ENCODE data around the gene GRM5.
A peak's percentile ranks its signal among the peaks of the same experiment; 100 is the strongest.

GRM5 gene

DNA sequence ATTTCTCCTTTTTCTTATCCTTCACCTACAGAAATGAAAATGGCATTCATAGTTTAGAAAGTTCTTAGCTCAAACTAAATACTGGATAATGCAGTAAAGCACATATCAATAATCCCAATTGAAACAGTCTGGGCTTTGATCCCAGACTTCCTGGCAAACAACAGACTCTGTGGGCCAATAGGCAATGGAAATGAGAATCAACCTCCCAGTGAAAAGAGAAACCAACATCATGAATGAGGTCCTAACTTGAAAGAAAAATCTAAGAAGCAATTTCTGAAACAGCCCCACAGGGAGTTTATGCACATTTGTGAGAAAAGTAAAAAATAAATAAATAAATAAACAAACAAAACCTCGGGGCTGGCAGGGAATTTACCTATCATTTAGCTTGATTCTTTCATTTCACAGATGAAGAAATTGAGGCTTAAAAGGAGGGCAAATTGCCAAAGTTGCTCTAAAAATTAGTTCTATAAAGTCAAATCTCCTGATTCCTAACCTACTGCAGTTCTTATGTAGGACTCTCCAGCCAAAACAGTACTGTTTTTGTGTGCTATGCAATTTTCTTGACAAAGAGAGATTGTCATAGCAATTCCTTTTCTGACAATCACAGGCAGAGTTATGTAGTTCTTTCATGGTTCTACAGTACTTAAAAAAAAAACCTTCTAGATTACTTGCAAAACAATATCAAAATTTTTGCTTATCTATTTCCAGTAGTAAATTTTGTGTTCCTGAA, 265.8 kb downstream of the GRM5 start:
- Histone ChIP-seq H3K9ac (ENCODE audit: low read length) (no peak overlapping the region), H3K4me3 (ENCODE audit: low read length) (no peak overlapping the region), H3K4me1 (ENCODE audit: control insufficient read depth, insufficient read depth, low read length) (no peaks in the 10 kb centered on the region), H3K9me3 (ENCODE audit: control insufficient read depth, low read length) (no peaks in the 10 kb centered on the region), H3K36me3 (ENCODE audit: control insufficient read depth, insufficient read depth, low read length, severe bottlenecking) (no peaks in the 10 kb centered on the region), H3K27me3 (replicated peaks; ENCODE audit: control insufficient read depth, insufficient read depth, low read length) (no peaks in the 10 kb centered on the region)
- DNase-seq (ENCODE audit: low read depth), result no peak

DNA sequence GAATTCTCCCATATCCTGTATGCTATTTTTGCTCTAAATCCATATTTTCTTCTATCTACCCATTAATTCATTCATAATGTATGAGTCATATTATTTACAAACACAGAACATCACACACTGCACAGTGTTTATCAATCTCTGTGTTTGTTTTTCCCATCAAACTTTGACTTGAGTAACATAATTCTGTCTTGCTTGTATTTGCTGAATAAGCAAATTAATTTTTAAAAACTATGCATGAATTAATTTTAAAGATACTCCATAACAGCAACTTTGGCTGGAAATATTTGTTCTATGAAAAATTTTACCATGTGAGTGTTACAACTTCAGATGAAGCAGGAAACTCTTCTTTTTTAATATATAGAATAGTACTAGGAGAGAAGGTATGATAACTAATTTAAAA, 275.6 kb downstream of the GRM5 start:
- Histone ChIP-seq H3K4me1 (ENCODE audit: control insufficient read depth, insufficient read depth, low read length) (no peaks in the 10 kb centered on the region), H3K36me3 (ENCODE audit: control insufficient read depth, insufficient read depth, low read length, severe bottlenecking) (no peaks in the 10 kb centered on the region), H3K9me3 (ENCODE audit: control insufficient read depth, low read length) (no peaks in the 10 kb centered on the region), H3K9ac (ENCODE audit: low read length) (no peak overlapping the region), H3K4me3 (ENCODE audit: low read length) (no peak overlapping the region), H3K27me3 (replicated peaks; ENCODE audit: control insufficient read depth, insufficient read depth, low read length) (no peaks in the 10 kb centered on the region)
- no peak for DNase-seq (ENCODE audit: low read depth)

DNA sequence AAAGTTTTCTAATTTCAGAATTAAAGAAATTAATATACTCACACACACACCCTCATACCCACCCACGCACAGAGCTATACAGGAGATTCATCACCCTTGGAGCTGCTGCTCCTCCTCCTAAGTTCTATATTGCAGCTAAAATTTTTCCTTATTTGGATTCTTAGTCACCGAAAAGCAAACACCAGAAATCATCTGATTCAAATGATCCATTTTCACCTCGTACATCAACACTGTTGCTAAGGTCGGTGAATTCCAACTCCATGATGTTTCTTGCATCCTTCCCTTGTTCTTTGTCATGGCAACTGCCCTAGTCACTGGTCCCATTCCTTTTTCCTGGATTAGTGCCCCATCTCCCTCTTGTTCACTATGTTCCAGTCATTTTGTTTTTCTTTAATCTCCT, 286.2 kb downstream of the GRM5 start:
- H3K36me3 ChIP-seq (ENCODE audit: control insufficient read depth, insufficient read depth, low read length, severe bottlenecking), result no peaks in the 10 kb centered on the region
- H3K4me1 ChIP-seq (ENCODE audit: control insufficient read depth, insufficient read depth, low read length), result no peaks in the 10 kb centered on the region
- no peaks in the 10 kb centered on the region for H3K27me3 ChIP-seq (replicated peaks; ENCODE audit: control insufficient read depth, insufficient read depth, low read length)
- no peak overlapping the region for H3K9ac ChIP-seq (ENCODE audit: low read length)
- no peaks in the 10 kb centered on the region for H3K9me3 ChIP-seq (ENCODE audit: control insufficient read depth, low read length)
- peak; percentile 5 for DNase-seq (ENCODE audit: low read depth)
- no peak overlapping the region for H3K4me3 ChIP-seq (ENCODE audit: low read length)

DNA sequence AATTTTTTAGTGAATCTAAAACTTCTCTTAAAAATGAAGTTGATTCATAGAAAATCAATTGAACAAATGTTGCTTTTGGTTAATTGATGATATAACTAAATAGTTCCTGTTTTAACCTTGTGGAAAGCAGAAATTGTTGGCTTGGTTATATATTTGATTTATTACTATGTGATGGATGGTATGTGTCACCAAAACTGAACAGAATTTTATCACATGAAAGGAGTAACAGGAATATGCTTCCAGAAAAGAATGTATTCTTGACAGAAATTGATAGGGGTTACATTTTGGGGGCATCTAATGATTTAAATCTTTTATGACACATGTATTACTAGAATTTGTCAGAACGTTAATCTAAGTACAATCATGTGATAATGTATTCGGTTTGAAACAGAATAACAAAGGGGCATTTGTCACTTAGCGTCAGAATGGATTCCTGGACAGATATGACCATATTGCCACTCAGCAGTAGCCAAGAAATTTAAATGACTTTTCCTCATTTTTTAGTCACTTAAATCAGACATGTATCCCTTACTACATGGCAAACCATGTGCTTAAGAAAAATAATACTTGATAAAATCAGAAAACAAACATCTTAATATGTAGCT, 295.2 kb downstream of the GRM5 start:
- Histone ChIP-seq H3K4me3 (ENCODE audit: low read length) (no peak overlapping the region), H3K36me3 (ENCODE audit: control insufficient read depth, insufficient read depth, low read length, severe bottlenecking) (no peaks in the 10 kb centered on the region), H3K9ac (ENCODE audit: low read length) (no peak overlapping the region), H3K9me3 (ENCODE audit: control insufficient read depth, low read length) (no peaks in the 10 kb centered on the region), H3K4me1 (ENCODE audit: control insufficient read depth, insufficient read depth, low read length) (no peaks in the 10 kb centered on the region), H3K27me3 (replicated peaks; ENCODE audit: control insufficient read depth, insufficient read depth, low read length) (no peaks in the 10 kb centered on the region)
- no peak for DNase-seq (ENCODE audit: low read depth)

DNA sequence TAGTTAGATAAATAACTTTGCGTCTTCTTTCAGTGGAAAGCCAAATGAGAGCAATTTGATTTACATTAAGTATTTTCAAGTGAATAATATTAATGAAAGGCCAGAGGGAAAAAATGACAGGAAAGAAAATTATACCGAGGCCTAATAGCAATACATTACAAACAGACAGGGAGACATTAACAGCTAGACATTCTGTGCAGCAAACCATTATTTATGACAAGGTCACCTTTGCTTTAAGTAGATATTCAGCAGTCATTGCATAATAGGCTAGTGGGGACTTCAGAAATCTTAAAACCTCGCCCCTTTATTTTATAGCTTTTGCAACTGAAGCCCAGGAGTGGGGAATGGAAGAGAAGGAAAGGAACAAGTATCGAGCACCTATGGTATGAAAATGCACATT, 321.6 kb downstream of the GRM5 start:
- DNase-seq (ENCODE audit: low read depth), result no peak

DNA sequence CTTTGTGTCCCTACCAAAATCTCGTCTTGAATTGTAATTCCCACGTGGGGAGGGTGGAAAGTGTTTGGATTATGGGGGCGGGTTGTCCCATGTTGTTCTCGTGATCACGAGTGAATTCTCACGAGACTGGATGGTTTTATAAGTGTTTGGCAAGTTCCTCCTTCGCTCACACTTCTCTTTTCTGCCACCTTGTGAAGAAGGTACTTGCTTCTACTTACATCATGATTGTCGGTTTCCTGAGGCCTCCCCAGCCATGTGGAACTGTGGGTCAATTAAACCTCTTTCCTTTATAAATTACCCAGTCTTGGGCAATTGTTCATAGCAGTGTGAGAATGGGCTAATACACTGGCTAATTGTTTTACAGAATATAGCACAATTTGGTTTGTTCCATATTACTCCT, 326.3 kb downstream of the GRM5 start:
- H3K9ac ChIP-seq (ENCODE audit: low read length), result no peak overlapping the region
- no peaks in the 10 kb centered on the region for H3K27me3 ChIP-seq (replicated peaks; ENCODE audit: control insufficient read depth, insufficient read depth, low read length)
- DNase-seq (ENCODE audit: low read depth), result no peak
- no peak overlapping the region for H3K4me3 ChIP-seq (ENCODE audit: low read length)
- H3K9me3 ChIP-seq (ENCODE audit: control insufficient read depth, low read length), result no peaks in the 10 kb centered on the region
- H3K4me1 ChIP-seq (ENCODE audit: control insufficient read depth, insufficient read depth, low read length), result peaks cover 5% of the 10 kb centered on the region
- H3K36me3 ChIP-seq (ENCODE audit: control insufficient read depth, insufficient read depth, low read length, severe bottlenecking), result no peaks in the 10 kb centered on the region

More for the DNA sequence above, 321.6 kb downstream of the GRM5 start:
- H3K4me3 ChIP-seq (ENCODE audit: low read length), result no peak overlapping the region
- H3K36me3 ChIP-seq (ENCODE audit: control insufficient read depth, insufficient read depth, low read length, severe bottlenecking), result no peaks in the 10 kb centered on the region
- H3K4me1 ChIP-seq (ENCODE audit: control insufficient read depth, insufficient read depth, low read length), result no peaks in the 10 kb centered on the region
- no peaks in the 10 kb centered on the region for H3K9me3 ChIP-seq (ENCODE audit: control insufficient read depth, low read length)
- no peaks in the 10 kb centered on the region for H3K27me3 ChIP-seq (replicated peaks; ENCODE audit: control insufficient read depth, insufficient read depth, low read length)
- H3K9ac ChIP-seq (ENCODE audit: low read length), result no peak overlapping the region

DNA sequence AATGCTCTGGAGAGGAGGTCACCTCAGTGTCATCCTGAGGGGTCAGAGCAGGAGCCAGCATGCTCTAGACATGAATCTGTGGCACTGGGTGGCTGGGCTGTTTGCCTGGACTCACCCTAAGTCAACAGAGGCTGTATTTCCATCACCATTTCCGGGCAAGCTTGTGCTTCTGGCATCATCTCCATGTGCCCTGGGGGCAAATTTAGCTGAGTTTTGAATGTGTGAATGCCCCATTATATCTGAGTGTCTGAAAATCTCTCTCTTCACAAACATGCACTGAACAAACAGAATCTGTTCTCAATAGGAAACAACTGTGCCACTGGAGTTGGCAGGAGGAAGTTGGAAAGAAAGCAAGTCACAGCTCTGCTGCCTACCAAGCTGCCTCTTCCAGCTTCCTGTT, 356.2 kb downstream of the GRM5 start:
- no peaks in the 10 kb centered on the region for H3K36me3 ChIP-seq (ENCODE audit: control insufficient read depth, insufficient read depth, low read length, severe bottlenecking)
- H3K27me3 ChIP-seq (replicated peaks; ENCODE audit: control insufficient read depth, insufficient read depth, low read length), result no peaks in the 10 kb centered on the region
- no peak overlapping the region for H3K9ac ChIP-seq (ENCODE audit: low read length)
- H3K9me3 ChIP-seq (ENCODE audit: control insufficient read depth, low read length), result no peaks in the 10 kb centered on the region
- DNase-seq (ENCODE audit: low read depth), result no peak
- no peak overlapping the region for H3K4me3 ChIP-seq (ENCODE audit: low read length)
- no peaks in the 10 kb centered on the region for H3K4me1 ChIP-seq (ENCODE audit: control insufficient read depth, insufficient read depth, low read length)

DNA sequence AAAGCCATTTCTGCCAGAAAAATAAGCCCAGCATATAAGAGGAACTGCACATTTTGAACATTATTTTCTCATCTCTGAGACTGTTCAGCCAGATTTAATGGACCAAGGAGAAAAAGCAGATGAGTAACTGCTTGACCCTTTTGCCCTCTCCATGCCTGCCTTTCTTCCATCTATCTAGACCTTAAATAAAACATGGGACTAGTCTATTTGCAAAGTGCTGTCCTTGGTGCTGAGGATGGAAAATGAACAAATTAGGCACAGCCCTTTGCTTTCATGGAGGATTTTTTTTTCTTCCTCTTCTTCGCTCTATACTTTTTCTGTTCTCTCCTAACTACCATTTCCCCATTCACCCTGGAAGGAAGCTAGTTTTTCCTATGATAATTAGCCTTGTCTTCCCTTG, 361.3 kb downstream of the GRM5 start:
- H3K9ac ChIP-seq (ENCODE audit: low read length), result no peak overlapping the region
- no peaks in the 10 kb centered on the region for H3K9me3 ChIP-seq (ENCODE audit: control insufficient read depth, low read length)
- H3K36me3 ChIP-seq (ENCODE audit: control insufficient read depth, insufficient read depth, low read length, severe bottlenecking), result no peaks in the 10 kb centered on the region
- no peaks in the 10 kb centered on the region for H3K4me1 ChIP-seq (ENCODE audit: control insufficient read depth, insufficient read depth, low read length)
- no peaks in the 10 kb centered on the region for H3K27me3 ChIP-seq (replicated peaks; ENCODE audit: control insufficient read depth, insufficient read depth, low read length)
- DNase-seq (ENCODE audit: low read depth), result peak; percentile 16
- no peak overlapping the region for H3K4me3 ChIP-seq (ENCODE audit: low read length)

DNA sequence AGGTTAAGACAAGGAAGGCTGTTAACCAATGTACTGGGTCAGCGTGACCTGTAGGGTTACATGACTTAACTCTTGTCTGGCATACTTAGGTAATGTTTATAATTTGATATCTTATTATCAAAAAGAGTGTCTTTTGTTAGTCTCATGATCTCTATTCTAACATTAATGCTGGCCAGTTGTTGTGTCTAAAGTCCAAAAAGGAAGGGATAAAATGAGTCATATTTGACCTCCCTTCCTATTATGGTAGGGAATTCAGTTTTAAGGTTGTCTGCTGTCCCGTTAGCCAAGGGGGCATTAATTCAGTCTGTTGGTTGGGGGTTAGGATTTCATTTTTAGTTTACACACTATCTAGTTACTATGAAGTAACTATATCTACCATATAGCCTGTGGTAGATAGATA, 364.0 kb downstream of the GRM5 start:
- no peak for DNase-seq (ENCODE audit: low read depth)
- H3K36me3 ChIP-seq (ENCODE audit: control insufficient read depth, insufficient read depth, low read length, severe bottlenecking), result no peaks in the 10 kb centered on the region
- H3K9me3 ChIP-seq (ENCODE audit: control insufficient read depth, low read length), result no peaks in the 10 kb centered on the region
- no peaks in the 10 kb centered on the region for H3K27me3 ChIP-seq (replicated peaks; ENCODE audit: control insufficient read depth, insufficient read depth, low read length)
- H3K4me1 ChIP-seq (ENCODE audit: control insufficient read depth, insufficient read depth, low read length), result no peaks in the 10 kb centered on the region
- no peak overlapping the region for H3K9ac ChIP-seq (ENCODE audit: low read length)
- no peak overlapping the region for H3K4me3 ChIP-seq (ENCODE audit: low read length)

DNA sequence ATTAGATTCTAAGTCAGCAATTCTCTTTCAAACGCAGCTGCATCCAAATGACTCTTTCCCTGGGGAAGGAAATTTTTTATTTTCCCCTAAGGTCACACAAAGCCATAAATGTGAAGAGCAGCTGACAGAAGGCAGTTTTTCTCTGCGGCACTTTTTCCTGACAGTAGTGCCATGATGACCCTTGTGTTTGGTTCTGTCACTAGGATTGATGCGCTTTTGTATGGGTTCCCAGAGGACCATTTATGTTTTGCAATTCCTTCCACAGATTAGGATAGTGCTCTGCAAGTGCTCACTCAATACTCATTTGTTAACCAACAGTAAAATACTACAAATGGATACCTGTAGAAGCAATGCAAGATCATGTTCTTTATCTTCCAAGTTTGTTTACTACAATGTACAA, 368.6 kb downstream of the GRM5 start:
- no peaks in the 10 kb centered on the region for H3K4me1 ChIP-seq (ENCODE audit: control insufficient read depth, insufficient read depth, low read length)

DNA sequence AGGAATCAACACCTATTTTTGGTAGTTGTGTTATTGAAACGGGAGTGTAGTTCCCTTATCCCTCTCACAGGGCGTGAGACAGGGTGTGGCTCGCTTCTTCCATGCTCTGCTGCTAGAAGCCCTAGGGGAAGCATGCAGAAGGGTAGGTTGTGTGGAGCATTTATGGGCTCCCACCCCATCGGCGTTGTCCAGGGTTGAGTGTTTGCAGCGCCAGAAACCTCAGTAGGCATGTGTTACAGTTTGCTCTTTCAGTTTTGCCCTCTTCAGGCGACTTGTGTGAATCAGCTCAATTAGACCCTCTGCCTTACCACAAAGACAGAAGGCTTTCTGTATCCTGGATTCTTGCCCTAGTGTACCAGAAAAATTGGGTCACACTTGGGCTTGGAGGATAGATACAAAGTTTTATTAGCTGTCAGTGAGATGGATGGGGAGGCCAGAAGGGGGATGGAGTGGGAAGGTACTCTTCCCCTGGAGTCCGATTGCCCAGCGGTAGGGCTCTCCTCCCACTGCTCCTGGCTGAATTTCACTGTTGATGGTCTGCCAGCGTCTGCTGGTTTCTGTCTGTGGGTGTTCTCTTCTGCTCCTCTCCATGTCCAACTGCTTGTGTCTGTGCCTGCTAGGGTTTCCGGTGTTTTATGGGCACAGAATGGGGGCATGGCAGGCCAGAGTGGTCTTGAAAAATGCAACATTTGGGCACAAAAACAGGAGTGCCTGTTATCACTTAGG, 369.9 kb downstream of the GRM5 start:
- Histone ChIP-seq H3K9me3 (ENCODE audit: control insufficient read depth, low read length) (no peaks in the 10 kb centered on the region), H3K27me3 (replicated peaks; ENCODE audit: control insufficient read depth, insufficient read depth, low read length) (no peaks in the 10 kb centered on the region), H3K36me3 (ENCODE audit: control insufficient read depth, insufficient read depth, low read length, severe bottlenecking) (no peaks in the 10 kb centered on the region), H3K9ac (ENCODE audit: low read length) (no peak overlapping the region), H3K4me1 (ENCODE audit: control insufficient read depth, insufficient read depth, low read length) (no peaks in the 10 kb centered on the region), H3K4me3 (ENCODE audit: low read length) (no peak overlapping the region)
- DNase-seq (ENCODE audit: low read depth), result no peak

More for the DNA sequence above, 368.6 kb downstream of the GRM5 start:
- DNase-seq (ENCODE audit: low read depth), result no peak
- Histone ChIP-seq H3K9me3 (ENCODE audit: control insufficient read depth, low read length) (no peaks in the 10 kb centered on the region), H3K27me3 (replicated peaks; ENCODE audit: control insufficient read depth, insufficient read depth, low read length) (no peaks in the 10 kb centered on the region), H3K36me3 (ENCODE audit: control insufficient read depth, insufficient read depth, low read length, severe bottlenecking) (no peaks in the 10 kb centered on the region), H3K4me3 (ENCODE audit: low read length) (no peak overlapping the region), H3K9ac (ENCODE audit: low read length) (no peak overlapping the region)
